HG02678 (cell line): ENCODE results near the gene ARFGEF3.
"Not testable (repeated sequence)": the region's sequence is repeated elsewhere in the genome, so short reads cannot be mapped to it uniquely, and the experiment has no call there.

Source experiments
- ATAC-seq: cut with Tn5 transposase; IDR thresholded peaks from one replicate; pipeline ENCODE4 v1.9.1; 2021; ENCODE audit warnings: mild to moderate bottlenecking, moderate library complexity; ENCODE audit not compliant: unreplicated experiment

Gene ARFGEF3

GRCh38 chr6:138161338-138162110 lies at the start of gene ARFGEF3:
ARFGEF3 (plus strand) TSS chr6:138161939; CDS start chr6:138162087, 148 bp downstream.
- peak; percentile 82 for ATAC-seq

- no peak for ATAC-seq
These were observed 48.0 kb upstream of the ARFGEF3 start for GRCh38 chr6:138113588-138114210.

GRCh38 chr6:138115201-138115600 lies 46.5 kb upstream of the ARFGEF3 start:
- no peak for ATAC-seq

- peak; percentile 82 for ATAC-seq
These were observed 45.7 kb upstream of the ARFGEF3 start for GRCh38 chr6:138115877-138116660.

GRCh38 chr6:138116661-138116999 lies 45.1 kb upstream of the ARFGEF3 start:
- ATAC-seq = no peak

- no peak for ATAC-seq
These were observed 44.3 kb upstream of the ARFGEF3 start for GRCh38 chr6:138117376-138117914.

- ATAC-seq = not testable (repeated sequence)
These were observed 42.5 kb upstream of the ARFGEF3 start for GRCh38 chr6:138119229-138119628.

GRCh38 chr6:138119976-138120375 lies 41.8 kb upstream of the ARFGEF3 start:
- ATAC-seq = no peak

- no peak for ATAC-seq
These were observed 37.6 kb upstream of the ARFGEF3 start for GRCh38 chr6:138124096-138124495.

GRCh38 chr6:138128096-138128495 lies 33.6 kb upstream of the ARFGEF3 start:
- ATAC-seq = no peak

GRCh38 chr6:138129190-138129589 lies 32.5 kb upstream of the ARFGEF3 start:
- no peak for ATAC-seq

GRCh38 chr6:138142806-138143205 lies 18.9 kb upstream of the ARFGEF3 start:
- ATAC-seq = no peak

- peak; percentile 78 for ATAC-seq
These were observed 16.3 kb upstream of the ARFGEF3 start for GRCh38 chr6:138145402-138145801.

- ATAC-seq = no peak
These were observed 15.2 kb upstream of the ARFGEF3 start for GRCh38 chr6:138146544-138146943.

GRCh38 chr6:138155443-138155842 lies 6.3 kb upstream of the ARFGEF3 start:
- ATAC-seq = no peak

- ATAC-seq = no peak
These were observed 3.6 kb upstream of the ARFGEF3 start for GRCh38 chr6:138157986-138158638.

GRCh38 chr6:138159246-138159645 lies 2.5 kb upstream of the ARFGEF3 start:
- no peak for ATAC-seq

GRCh38 chr6:138160329-138161087 lies 1.2 kb upstream of the ARFGEF3 start:
- no peak for ATAC-seq

- no peak for ATAC-seq
These were observed 726 bp upstream of the ARFGEF3 start for GRCh38 chr6:138161088-138161337.

- ATAC-seq = peak; percentile 26
These were observed 594 bp downstream of the ARFGEF3 start for GRCh38 chr6:138162111-138162954.
